GM12878 (cell line): Measurements from ENCODE around the gene TIFAB. TPM values are rescaled to one million over a fixed set of nuclear protein-coding genes. Genes with fewer than 3 reads are reported as not detected.
A peak's percentile ranks its signal among the peaks of the same experiment; 100 is the strongest.

Experiments used
- ATAC-seq: fragments of 200-7000 bp; cut with Tn5 transposase; 3 replicates; pipeline ENCODE4 v1.9.1; 2020; ENCODE audit warnings: mild to moderate bottlenecking, moderate library complexity
- BruUV-seq: library from RNA; stranded (reverse); fragments of 400-500 nt; replicated peaks from 2 replicates; lab custom pipeline; 2021; lab: Mats Ljungman, UMichigan
- CTCF ChIA-PET: fragments of 300-600 bp; sonication (Branson Sonifier 250); formaldehyde crosslinking; extraction: SDS; loops from one replicate; lab custom pipeline; 2021; ENCODE audit warnings: inconsistent platforms; lab: Yijun Ruan, JAX
- POLR2A ChIA-PET: fragments of 350-600 bp; formaldehyde crosslinking; extraction: SDS; loops from one replicate; lab custom pipeline; 2021; ENCODE audit warnings: inconsistent platforms; lab: Charles Lee
- RAD21 ChIA-PET: fragments of 300-600 bp; sonication (Branson Sonifier 250); formaldehyde crosslinking; loops from one replicate; lab custom pipeline; 2023; ENCODE audit warnings: antibody characterized with exemption; ENCODE audit not compliant: unreplicated experiment; lab: Charles Lee
- SMC1A ChIA-PET: fragments of 300-600 bp; sonication (Branson Sonifier 250); formaldehyde crosslinking; loops from one replicate; lab custom pipeline; 2023; ENCODE audit not compliant: unreplicated experiment, uncharacterized antibody; lab: Charles Lee
- DNase-seq: peaks from one replicate; pipeline ENCODE4 v3.0.0-alpha.2; 2011; ENCODE audit warnings: low read depth, low spot score
- FAIRE-seq: peaks from 3 replicates; lab custom pipeline; 2011; peaks lifted over from hg19 to GRCh38; lab: Jason Lieb, UNC
- H2AFZ ChIP-seq: 2 replicates; pipeline ENCODE4 v1.6.0; 2011; ENCODE audit warnings: low read depth, low read length, control low read depth; ENCODE audit not compliant: control insufficient read depth
- H3K27ac ChIP-seq: 2 replicates; pipeline ENCODE4 v1.5.1; 2011; ENCODE audit warnings: control low read depth; ENCODE audit not compliant: control insufficient read depth, insufficient read depth
- H3K27me3 ChIP-seq, 2 experiments: replicated peaks in 1 of 2; 2 replicates each; pipeline versions ENCODE4 v1.6.0 to v1.6.1; 2011; ENCODE audit warnings: low read length in 1 of 2; ENCODE audit not compliant: control insufficient read depth in 2 of 2, insufficient read depth in 2 of 2
- H3K36me3 ChIP-seq, 2 experiments: 2 replicates each; pipeline ENCODE4 v1.5.1; 2011; ENCODE audit warnings: low read length in 1 of 2; ENCODE audit not compliant: control insufficient read depth in 2 of 2, insufficient read depth in 2 of 2
- H3K4me1 ChIP-seq: 2 replicates; pipeline ENCODE4 v1.6.1; 2011; ENCODE audit warnings: mild to moderate bottlenecking, low read length, moderate library complexity, mixed read lengths; ENCODE audit not compliant: control insufficient read depth, insufficient read depth
- H3K4me2 ChIP-seq: 2 replicates; pipeline ENCODE4 v1.6.0; 2011; ENCODE audit warnings: control low read depth; ENCODE audit not compliant: control insufficient read depth, insufficient read depth
- H3K4me3 ChIP-seq: fragments of 200-600 bp; sonication (generic); 2 replicates; pipeline ENCODE4 v1.5.1; 2016
- H3K79me2 ChIP-seq: 2 replicates; pipeline ENCODE4 v1.6.0; 2011; ENCODE audit warnings: low read length; ENCODE audit not compliant: control insufficient read depth, insufficient read depth
- H3K9ac ChIP-seq: 2 replicates; pipeline ENCODE4 v1.8.0; 2011; ENCODE audit warnings: low read length, control low read depth, mixed read lengths; ENCODE audit not compliant: control insufficient read depth, insufficient read depth
- H3K9me3 ChIP-seq: replicated peaks from 3 replicates; pipeline ENCODE4 v1.5.1; 2011; ENCODE audit warnings: mild to moderate bottlenecking, low read length; ENCODE audit not compliant: control insufficient read depth, insufficient read depth
- H4K20me1 ChIP-seq: 2 replicates; pipeline ENCODE4 v1.6.0; 2011; ENCODE audit not compliant: control insufficient read depth, insufficient read depth
- E4F1 ChIP-seq: fragments of 450-650 bp; IDR thresholded peaks from 2 replicates; pipeline ENCODE4 v1.6.1; 2018; ENCODE audit warnings: borderline replicate concordance, mild to moderate bottlenecking; ENCODE audit not compliant: partially characterized antibody
- EGR1 ChIP-seq, 2 experiments: IDR thresholded peaks; 1 replicate in 1 of 2; 2 replicates in 1 of 2; pipeline ENCODE4 v1.6.1; 2011 to 2012; ENCODE audit warnings: low read depth in 2 of 2, low read length in 2 of 2, borderline replicate concordance in 1 of 2, mild to moderate bottlenecking in 1 of 2, moderate library complexity in 1 of 2
- EP300 ChIP-seq, 2 experiments: fragments of 150-350 bp in 1 of 2; IDR thresholded peaks; 2 replicates each; pipeline ENCODE4 v1.6.1; 2011 to 2012; ENCODE audit warnings: low read depth in 2 of 2, low read length in 2 of 2, borderline replicate concordance in 1 of 2, improper control_type of control experiment in 1 of 2, inconsistent platforms in 1 of 2; ENCODE audit not compliant: control insufficient read depth in 1 of 2
- HDAC2 ChIP-seq: fragments of 200-600 bp; sonication (generic); IDR thresholded peaks from 2 replicates; pipeline ENCODE4 v1.6.1; 2017
- NKRF ChIP-seq: fragments of 450-650 bp; conservative IDR thresholded peaks from 2 replicates; pipeline ENCODE4 v1.6.1; 2017; ENCODE audit warnings: mild to moderate bottlenecking, moderate library complexity
- STAT3 ChIP-seq: IDR thresholded peaks from 2 replicates; pipeline ENCODE4 v1.6.1; 2011; ENCODE audit warnings: low read depth, low read length, improper control_type of control experiment
- ZNF24 ChIP-seq: fragments of 450-650 bp; IDR thresholded peaks from 2 replicates; pipeline ENCODE4 v1.6.1; 2017; ENCODE audit warnings: antibody characterized with exemption, mild to moderate bottlenecking
- WGBS: methylation state at CpG from one replicate; pipeline ENCODE4 v1.1.6; 2016; ENCODE audit warnings: low lambda C conversion rate; ENCODE audit not compliant: insufficient replicate concordance, insufficient coverage; ENCODE audit errors: missing lambda C conversion rate; 5-methylcytosine and 5-hydroxymethylcytosine counted together
- in situ Hi-C: fragments of 300-500 bp; cut with MboI; formaldehyde crosslinking; loops from 9 replicates; pipeline ENCODE4 v1.14.3; 2018; ENCODE audit warnings: mixed read lengths
- intact Hi-C: fragments of 100-400 bp; cut with micrococcal nuclease; formaldehyde crosslinking; loops from one replicate; pipeline ENCODE4 v1.14.2; 2022; ENCODE audit not compliant: unreplicated experiment
- polyA plus RNA-seq, 11 experiments: library from polyadenylated mRNA; depleted of rRNA in 4 of 11; unstranded in 6 of 11; stranded (reverse) in 5 of 11; fragments of >200 nt; fragmentation: Nextera tagmentation in 4 of 11; fragmentation: Illumina TruSeq in 1 of 11; extraction: Ambion mirVana in 4 of 11; extraction: Trizol in 1 of 11; gene quantifications; 1 replicate in 1 of 11; 2 replicates in 10 of 11; pipeline versions ENCODE4 v1.2.1 to v1.2.3, GENCODE V29; 2011 to 2016; ENCODE audit warnings: inconsistent platforms in 2 of 11, missing spikeins in 2 of 11, low read depth in 1 of 11
- total RNA-seq, 4 experiments: library from RNA; depleted of rRNA in 3 of 4; stranded (reverse); fragments of >200 nt in 3 of 4; fragmentation: Illumina TruSeq in 1 of 4; extraction: Trizol in 1 of 4; gene quantifications; 2 replicates each; pipeline versions ENCODE4 v1.2.1 to v1.2.3, GENCODE V29; 2013 to 2021

TIFAB gene
- total and polyA plus RNA-seq, 10 of the 15 experiments (the other 5 are each of a cell fraction or from before 2014, with no cell fraction given), result not detected

GRCh38 chr5:135449644-135450043, 2.5 kb downstream of the TIFAB start (continued):
- TF ChIP-seq NKRF (no peak), E4F1 (no peak), HDAC2 (no peak)

GRCh38 chr5:135448791-135449507, 3.2 kb downstream of the TIFAB start:
- H3K79me2 ChIP-seq, result no peaks in the 10 kb centered on the region
- ATAC-seq (peak; percentile 31), FAIRE-seq (no peak), DNase-seq (no peak)
- no peak overlapping the region for H2AFZ ChIP-seq
- 24% methylated on average over 9 of the region's 9 CpGs for WGBS
- intact Hi-C loops, result no loop called here
- H3K4me3 ChIP-seq, result no peak overlapping the region
- RAD21 ChIA-PET, result interaction anchor here (1.5 kb wide), 1 partner anchor 8 kb away, joined by 4 read pairs; no protein-coding TSS in a partner anchor
- H3K9me3 ChIP-seq, result no peaks in the 10 kb centered on the region; the same call in 2 of the 3 replicates
- H3K9ac ChIP-seq, result no peak overlapping the region
- H3K27ac ChIP-seq, result no peak overlapping the region
- H3K27me3 ChIP-seq, result 0 out of 4 replicates have a peak, but pooled peaks cover 0 to 1% of the 10 kb centered on the region in 2 experiments
- H3K4me2 ChIP-seq, result no peak overlapping the region; the same call in 1 of the 2 replicates
- CTCF ChIA-PET, result interaction anchor here (0.9 to 4.1 kb wide), 5 partner anchors 8 to 124 kb away, joined by 3 to 35 read pairs (median 7); no protein-coding TSS in a partner anchor
- H4K20me1 ChIP-seq, result no peaks in the 10 kb centered on the region
- TF ChIP-seq ZNF24 (no peak), STAT3 (no peak), EP300 (IDR thresholded peaks at IDR 0.05; ENCODE audit: borderline replicate concordance in 1 of 2, control insufficient read depth in 1 of 2, low read depth in 2 of 2, low read length in 2 of 2) (no peak), EGR1 (IDR thresholded peaks at IDR 0.05; ENCODE audit: borderline replicate concordance in 1 of 2, low read depth in 2 of 2, low read length in 2 of 2) (no peak)
- peaks cover 23% of the 10 kb centered on the region for H3K4me1 ChIP-seq
- POLR2A ChIA-PET, result no interaction called here
- in situ Hi-C loops, result no loop called here
- no peaks in the 10 kb centered on the region for H3K36me3 ChIP-seq
- SMC1A ChIA-PET, result interaction anchor here (0.9 to 1.5 kb wide), 3 partner anchors 8 to 23 kb away, joined by 3 to 4 read pairs (median 4); no protein-coding TSS in a partner anchor
- BruUV-seq, result no TSS peak
